ENCODE results near the gene ZBTB26. TPM values are rescaled to one million over a fixed set of nuclear protein-coding genes. Genes with fewer than 3 reads are reported as not detected.

Gene ZBTB26
- total RNA-seq, result 10 to 100 TPM in 1 of 3 donors, 1 to 10 TPM in 2; 6.7 to 12.0 (median 7.2) TPM

GRCh38 chr9:122931226-122932121 lies at the start of gene ZBTB26:
TSS of gene ZBTB26 (minus strand) at chr9:122931512. CDS start at chr9:122919934, 11,578 bp downstream.
- intact Hi-C loops (cut with DNase I; ENCODE audit: low total_unique reads), result no loop called here
- no peaks in the 10 kb centered on the region for H3K36me3 ChIP-seq
- H3K9me3 ChIP-seq, result no peaks in the 10 kb centered on the region
- TF ChIP-seq POLR2AphosphoS5 (IDR thresholded peaks at IDR 0.05) (peak in 2 of 3 donors; percentile 74 to 85), POLR2A (IDR thresholded peaks at IDR 0.05) (no peak)
- peaks cover 4 to 9% of the 10 kb centered on the region in 2 donors for H3K4me1 ChIP-seq
- DNase-seq (ENCODE audit: low spot score in 2 of 2), result peak; percentile 89
- H3K4me3 ChIP-seq, result peak within 1 kb of the TSS; percentile 78 to 98 (median 89)
- H3K27ac ChIP-seq, result peak within 1 kb of the TSS; percentile 87 to 93
- no peaks in the 10 kb centered on the region for H3K27me3 ChIP-seq

- no peak for TF ChIP-seq CTCF (IDR thresholded peaks at IDR 0.05)
- no peak for TF ChIP-seq POLR2A (IDR thresholded peaks at IDR 0.05)
- no peak for TF ChIP-seq POLR2AphosphoS5 (IDR thresholded peaks at IDR 0.05)
- H3K4me3 ChIP-seq, result no peak overlapping the region
- H3K36me3 ChIP-seq, result no peaks in the 10 kb centered on the region
- no peak overlapping the region for H3K27ac ChIP-seq
- intact Hi-C loops (cut with DNase I; ENCODE audit: low total_unique reads), result no loop called here
- H3K9me3 ChIP-seq, result no peaks in the 10 kb centered on the region
- no peaks in the 10 kb centered on the region for H3K27me3 ChIP-seq
- peaks cover 0 to 3% of the 10 kb centered on the region in 2 donors for H3K4me1 ChIP-seq
- no peak for DNase-seq (ENCODE audit: low spot score in 2 of 2)
Measured at GRCh38 chr9:122978601-122979000, 47.3 kb upstream of the ZBTB26 start.

- intact Hi-C loops (cut with DNase I; ENCODE audit: low total_unique reads), result no loop called here
- DNase-seq (ENCODE audit: low spot score in 2 of 2), result no peak
- H3K36me3 ChIP-seq, result no peaks in the 10 kb centered on the region
- H3K4me1 ChIP-seq, result peaks cover 0 to 3% of the 10 kb centered on the region in 2 donors
- H3K9me3 ChIP-seq, result no peaks in the 10 kb centered on the region
- peak in 1 of 3 donors; percentile 15 for TF ChIP-seq POLR2AphosphoS5 (IDR thresholded peaks at IDR 0.05)
- no peak for TF ChIP-seq CTCF (IDR thresholded peaks at IDR 0.05)
- no peak overlapping the region for H3K4me3 ChIP-seq
- peak overlapping the region; percentile 49 to 59 for H3K27ac ChIP-seq
- H3K27me3 ChIP-seq, result no peaks in the 10 kb centered on the region
Measured at GRCh38 chr9:122975196-122975595, 43.9 kb upstream of the ZBTB26 start.

GRCh38 chr9:122961139-122961538 lies 29.8 kb upstream of the ZBTB26 start:
- H3K27me3 ChIP-seq, result no peaks in the 10 kb centered on the region
- intact Hi-C loops (cut with DNase I; ENCODE audit: low total_unique reads), result no loop called here
- H3K4me1 ChIP-seq, result no peaks in the 10 kb centered on the region
- no peaks in the 10 kb centered on the region for H3K36me3 ChIP-seq
- TF ChIP-seq POLR2A (IDR thresholded peaks at IDR 0.05) (no peak), CTCF (IDR thresholded peaks at IDR 0.05) (no peak), POLR2AphosphoS5 (IDR thresholded peaks at IDR 0.05) (no peak)
- DNase-seq (ENCODE audit: low spot score in 2 of 2), result no peak
- H3K27ac ChIP-seq, result no peak overlapping the region
- H3K4me3 ChIP-seq, result no peak overlapping the region
- H3K9me3 ChIP-seq, result no peaks in the 10 kb centered on the region

GRCh38 chr9:122955961-122956360 lies 24.6 kb upstream of the ZBTB26 start:
- Histone ChIP-seq H3K36me3 (no peaks in the 10 kb centered on the region), H3K27me3 (no peaks in the 10 kb centered on the region), H3K27ac (no peak overlapping the region), H3K9me3 (no peaks in the 10 kb centered on the region), H3K4me1 (peaks cover 0 to 13% of the 10 kb centered on the region in 2 donors), H3K4me3 (no peak overlapping the region)
- no peak for DNase-seq (ENCODE audit: low spot score in 2 of 2)
- intact Hi-C loops (cut with DNase I; ENCODE audit: low total_unique reads), result no loop called here
- TF ChIP-seq POLR2A (IDR thresholded peaks at IDR 0.05) (no peak), POLR2AphosphoS5 (IDR thresholded peaks at IDR 0.05) (no peak), CTCF (IDR thresholded peaks at IDR 0.05) (no peak)
